Hepatocyte (in vitro differentiated cells): ENCODE results near the gene NOL8. TPM values are rescaled to one million over a fixed set of nuclear protein-coding genes. Genes with fewer than 3 reads are reported as not detected.

Experiments used
- DNase-seq: peaks from one replicate; pipeline ENCODE4 v3.0.0-alpha.2; 2016; ENCODE audit warnings: low spot score
- H2AFZ ChIP-seq: fragments of 200-600 bp; sonication (generic); 2 replicates; pipeline ENCODE4 v1.6.0; 2016; ENCODE audit warnings: antibody characterized with exemption, mild to moderate bottlenecking
- H3K27ac ChIP-seq: fragments of 200-600 bp; sonication (generic); 2 replicates; pipeline ENCODE4 v1.5.1; 2016; ENCODE audit warnings: mild to moderate bottlenecking
- H3K27me3 ChIP-seq: fragments of 200-600 bp; sonication (generic); 2 replicates; pipeline ENCODE4 v1.6.1; 2016
- H3K36me3 ChIP-seq: fragments of 200-600 bp; sonication (generic); replicated peaks from 2 replicates; pipeline ENCODE4 v1.5.1; 2016; ENCODE audit warnings: low read depth; ENCODE audit not compliant: insufficient read depth
- H3K4me1 ChIP-seq: fragments of 200-600 bp; sonication (generic); 2 replicates; pipeline ENCODE4 v1.5.1; 2016; ENCODE audit warnings: mild to moderate bottlenecking, moderate library complexity; ENCODE audit not compliant: insufficient read depth
- H3K4me2 ChIP-seq: fragments of 200-600 bp; sonication (generic); 2 replicates; pipeline ENCODE4 v1.6.0; 2016
- H3K4me3 ChIP-seq: fragments of 200-600 bp; sonication (generic); 2 replicates; pipeline ENCODE4 v1.5.1; 2016; ENCODE audit warnings: mild to moderate bottlenecking
- H3K79me2 ChIP-seq: fragments of 200-600 bp; sonication (generic); 2 replicates; pipeline ENCODE4 v1.6.0; 2017; ENCODE audit warnings: mild to moderate bottlenecking
- H3K9me2 ChIP-seq: fragments of 200-600 bp; sonication (generic); replicated peaks from 2 replicates; pipeline ENCODE4 v1.6.0; 2017; ENCODE audit warnings: mild to moderate bottlenecking; ENCODE audit not compliant: insufficient read depth
- H3K9me3 ChIP-seq: fragments of 200-600 bp; sonication (generic); 2 replicates; pipeline ENCODE4 v1.5.1; 2016; ENCODE audit warnings: low read depth, mild to moderate bottlenecking
- H4K20me1 ChIP-seq: fragments of 200-600 bp; sonication (generic); 2 replicates; pipeline ENCODE4 v1.6.0; 2016; ENCODE audit warnings: mild to moderate bottlenecking; ENCODE audit not compliant: insufficient read depth, poor library complexity, severe bottlenecking
- CTCF ChIP-seq: fragments of 200-600 bp; sonication (generic); IDR thresholded peaks from 2 replicates; pipeline ENCODE4 v1.5.1; 2016; ENCODE audit warnings: antibody characterized with exemption, mild to moderate bottlenecking; ENCODE audit not compliant: poor library complexity
- EZH2 ChIP-seq: fragments of 200-600 bp; sonication (generic); IDR thresholded peaks from 2 replicates; pipeline ENCODE4 v1.6.1; 2016; ENCODE audit warnings: antibody characterized with exemption, mild to moderate bottlenecking, borderline replicate concordance
- EZH2phosphoT487 ChIP-seq: fragments of 200-600 bp; sonication (generic); IDR thresholded peaks from one replicate; pipeline ENCODE4 v1.6.1; 2018; ENCODE audit warnings: antibody characterized with exemption, mild to moderate bottlenecking, low read depth, moderate library complexity; ENCODE audit not compliant: unreplicated experiment, severe bottlenecking
- WGBS: methylation state at CpG from one replicate; pipeline ENCODE4 v1.1.6; 2016; ENCODE audit warnings: low lambda C conversion rate; ENCODE audit errors: missing lambda C conversion rate; 5-methylcytosine and 5-hydroxymethylcytosine counted together
- polyA plus RNA-seq: library from polyadenylated mRNA; unstranded; fragments of >200 nt; fragmentation: Nextera tagmentation; extraction: Ambion mirVana; gene quantifications from 2 replicates; pipeline ENCODE4 v1.2.1, GENCODE V29; 2016
- total RNA-seq: library from RNA; depleted of rRNA; stranded (reverse); fragments of >200 nt; gene quantifications from 2 replicates; pipeline ENCODE4 v1.2.3, GENCODE V29; 2014

NOL8 gene
- total and polyA plus RNA-seq, 2 experiments from 2014 or later: 17.5 to 28.9 TPM

GRCh38 chr9:92349771-92350739, 24.9 kb upstream of the NOL8 start:
- Histone ChIP-seq H3K79me2 (no peaks in the 10 kb centered on the region), H3K4me2 (peak overlapping the region; percentile 4), H3K27ac (peak overlapping the region; percentile 86), H3K9me3 (no peaks in the 10 kb centered on the region), H4K20me1 (no peaks in the 10 kb centered on the region), H3K27me3 (no peaks in the 10 kb centered on the region), H3K4me1 (peaks cover 10% of the 10 kb centered on the region), H3K36me3 (no peaks in the 10 kb centered on the region), H3K4me3 (no peak overlapping the region), H3K9me2 (no peaks in the 10 kb centered on the region), H2AFZ (no peak overlapping the region)
- TF ChIP-seq CTCF (no peak), EZH2phosphoT487 (no peak), EZH2 (no peak)
- DNase-seq: peak; percentile 17
- WGBS: 61% methylated on average over 7 of the region's 7 CpGs

DNA sequence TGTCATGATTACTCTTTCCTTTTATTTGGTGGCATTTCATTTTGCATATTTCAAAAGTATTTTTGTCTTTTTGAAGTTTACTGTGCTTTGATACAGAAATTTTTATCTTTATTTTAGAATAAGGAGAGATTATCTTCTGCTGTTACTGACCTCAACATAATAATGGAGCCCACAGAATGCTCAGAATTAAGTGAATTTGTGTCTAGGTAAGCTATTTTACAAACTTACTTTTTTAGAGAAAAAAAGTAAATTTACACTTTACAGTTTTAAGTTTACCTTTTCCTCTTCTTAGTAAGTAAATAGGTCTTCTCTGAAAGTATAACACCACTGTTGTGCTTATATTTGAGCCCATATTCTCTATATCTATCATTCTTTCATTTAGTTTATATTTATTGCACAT, 20.4 kb upstream of the NOL8 start:
- no peaks in the 10 kb centered on the region for H3K79me2 ChIP-seq
- H3K36me3 ChIP-seq: no peaks in the 10 kb centered on the region
- no peak for DNase-seq
- TF ChIP-seq EZH2phosphoT487: no peak
- TF ChIP-seq CTCF: no peak
- no peak for TF ChIP-seq EZH2
- no peaks in the 10 kb centered on the region for H3K9me2 ChIP-seq
- no peak overlapping the region for H2AFZ ChIP-seq
- no peak overlapping the region for H3K27ac ChIP-seq
- H4K20me1 ChIP-seq: no peaks in the 10 kb centered on the region
- no peak overlapping the region for H3K4me3 ChIP-seq
- no peak overlapping the region for H3K4me2 ChIP-seq
- peaks cover 4% of the 10 kb centered on the region for H3K4me1 ChIP-seq
- no peaks in the 10 kb centered on the region for H3K27me3 ChIP-seq
- H3K9me3 ChIP-seq: no peaks in the 10 kb centered on the region

GRCh38 chr9:92342825-92343488, 17.8 kb upstream of the NOL8 start:
- Histone ChIP-seq H3K79me2 (no peaks in the 10 kb centered on the region), H3K4me1 (no peaks in the 10 kb centered on the region), H3K36me3 (no peaks in the 10 kb centered on the region), H4K20me1 (no peaks in the 10 kb centered on the region), H2AFZ (no peak overlapping the region), H3K27ac (no peak overlapping the region), H3K4me2 (no peak overlapping the region), H3K9me2 (no peaks in the 10 kb centered on the region), H3K27me3 (no peaks in the 10 kb centered on the region), H3K4me3 (no peak overlapping the region), H3K9me3 (no peaks in the 10 kb centered on the region)
- DNase-seq: no peak
- TF ChIP-seq CTCF (peak; percentile 48), EZH2phosphoT487 (no peak)
- WGBS: 76% methylated on average over 1 of the region's 1 CpG
